Right ventricle myocardium superior (tissue), 1 donor: ENCODE measurements around the gene PRUNE1. TPM values are rescaled to one million over a fixed set of nuclear protein-coding genes. Genes with fewer than 3 reads are reported as not detected.

Experiments
- ATAC-seq: fragments of 200-7000 bp; cut with Tn5 transposase; one replicate; pipeline ENCODE4 v1.9.1; 2020; ENCODE audit warnings: mild to moderate bottlenecking; ENCODE audit not compliant: poor library complexity
- DNase-seq: peaks from one replicate; pipeline ENCODE4 v3.0.0-alpha.2; 2020
- intact Hi-C: fragments of 100-400 bp; cut with DNase I; formaldehyde crosslinking; loops from one replicate; pipeline ENCODE4 v1.11.2; 2022
- long read RNA-seq: library from polyadenylated mRNA; unstranded; transcript quantifications from one replicate; pipeline ENCODE4 v2.0.0, GENCODE V29; 2021
- total RNA-seq: library from RNA; stranded (reverse); fragmentation: NEBNext Ultra II Directional; extraction: Animal tissue kit (Norgen Biotek cat#: 25700); gene quantifications from one replicate; pipeline ENCODE4 v1.2.1, GENCODE V29; 2021
- donor health status: DM: no; HTN: yes; CAD: no; lungs with severe emphysema.

PRUNE1 gene, protein sequence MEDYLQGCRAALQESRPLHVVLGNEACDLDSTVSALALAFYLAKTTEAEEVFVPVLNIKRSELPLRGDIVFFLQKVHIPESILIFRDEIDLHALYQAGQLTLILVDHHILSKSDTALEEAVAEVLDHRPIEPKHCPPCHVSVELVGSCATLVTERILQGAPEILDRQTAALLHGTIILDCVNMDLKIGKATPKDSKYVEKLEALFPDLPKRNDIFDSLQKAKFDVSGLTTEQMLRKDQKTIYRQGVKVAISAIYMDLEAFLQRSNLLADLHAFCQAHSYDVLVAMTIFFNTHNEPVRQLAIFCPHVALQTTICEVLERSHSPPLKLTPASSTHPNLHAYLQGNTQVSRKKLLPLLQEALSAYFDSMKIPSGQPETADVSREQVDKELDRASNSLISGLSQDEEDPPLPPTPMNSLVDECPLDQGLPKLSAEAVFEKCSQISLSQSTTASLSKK
- 41.3 TPM for total RNA-seq
- long read RNA-seq, transcript PRUNE1-201 (8 exons, 2,997 nt), result major isoform, 59 of 89 reads
- long read RNA-seq, partial matches to known transcripts, result 10 of 89 reads
- long read RNA-seq, other reads (novel, unspliced or antisense), result 16 of 89 reads

DNA sequence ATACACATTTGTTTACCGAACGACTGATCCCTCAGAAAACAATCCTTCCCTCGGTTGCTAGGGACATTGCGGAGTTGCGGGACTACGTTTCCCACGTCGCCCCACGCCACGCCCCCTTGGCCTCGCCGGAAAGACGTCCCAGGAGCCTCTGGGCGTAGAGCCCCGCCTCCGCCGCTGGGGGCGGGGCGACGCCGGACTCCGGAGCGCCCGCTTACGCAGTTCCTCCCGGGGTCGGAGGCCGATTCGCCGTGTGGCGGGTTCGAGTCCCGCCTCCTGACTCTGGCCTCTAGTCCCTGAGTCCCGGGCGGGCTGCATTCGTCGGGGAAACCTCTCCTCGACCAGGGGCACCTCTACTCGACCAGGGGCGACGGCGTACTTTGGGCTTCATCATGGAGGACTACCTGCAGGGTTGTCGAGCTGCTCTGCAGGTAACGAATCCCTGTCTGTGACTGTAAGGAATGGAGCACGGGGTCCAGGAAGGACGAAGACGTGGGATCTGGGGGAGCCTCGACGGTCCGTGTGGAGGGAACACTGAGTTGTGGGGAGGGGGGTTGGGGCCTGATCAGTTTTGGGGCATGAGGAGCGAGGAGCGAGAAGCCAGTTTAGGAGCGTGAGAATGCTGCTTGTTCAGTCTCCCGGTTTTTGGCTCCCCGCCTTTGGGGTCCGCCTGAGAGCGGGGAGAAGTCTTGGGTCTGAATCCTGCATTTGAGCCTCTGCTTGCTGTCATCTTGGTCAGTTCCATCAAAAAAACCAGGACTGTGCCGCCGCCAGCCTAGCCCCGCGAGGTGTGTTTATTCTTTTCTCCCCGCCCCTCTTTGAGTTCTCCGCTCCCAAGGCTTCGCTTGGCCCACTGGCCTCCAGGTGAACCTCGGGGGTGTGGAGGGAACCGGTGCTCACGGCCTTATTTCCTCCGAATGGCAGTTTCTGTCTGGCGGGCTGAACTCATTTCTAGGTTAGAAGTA, at the start of gene PRUNE1:
PRUNE1 (plus strand) TSS at position 206 of the 962 bp plus-strand sequence; CDS start at position 390, 184 bp downstream.
- DNase-seq (peak; percentile 98), ATAC-seq (peak; percentile 92)
- intact Hi-C loops, result no loop called here

DNA sequence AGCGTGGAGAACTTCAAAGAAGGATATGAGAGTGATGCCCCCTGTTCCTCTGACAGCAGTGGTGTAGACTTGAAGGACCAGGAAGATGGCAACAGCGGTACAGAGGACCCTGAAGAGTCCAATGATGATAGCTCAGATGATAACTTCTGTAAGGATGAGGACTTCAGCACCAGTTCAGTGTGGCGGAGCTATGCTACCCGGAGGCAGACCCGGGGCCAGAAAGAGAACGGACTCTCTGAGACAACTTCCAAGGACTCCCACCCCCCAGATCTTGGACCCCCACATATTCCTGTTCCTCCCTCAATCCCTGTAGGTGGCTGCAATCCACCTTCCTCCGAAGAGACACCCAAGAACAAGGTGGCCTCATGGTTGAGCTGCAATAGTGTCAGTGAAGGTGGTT, 47.6 kb upstream of the PRUNE1 start:
- DNase-seq (no peak), ATAC-seq (no peak)
- intact Hi-C loops, result no loop called here

DNA sequence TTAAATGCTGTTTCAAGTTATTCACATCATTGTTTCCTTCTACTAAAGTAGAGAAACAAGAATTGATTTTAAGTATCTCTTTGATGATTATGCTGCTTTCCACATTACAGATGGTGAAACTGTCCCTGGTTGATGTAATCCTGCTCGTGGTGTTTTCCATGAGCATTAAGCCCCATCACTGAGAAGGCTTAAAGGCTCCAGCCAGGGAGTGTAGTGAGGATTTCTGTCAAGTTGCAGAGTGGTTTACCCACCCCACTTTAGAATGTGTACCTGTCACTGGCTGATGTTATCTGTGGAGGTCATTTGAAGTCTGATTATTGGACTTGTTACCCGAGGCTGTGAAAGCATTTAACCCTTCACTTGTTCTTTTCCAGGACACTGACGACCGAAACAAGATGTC, 46.5 kb upstream of the PRUNE1 start:
- no peak for ATAC-seq
- intact Hi-C loops, result no loop called here
- no peak for DNase-seq

DNA sequence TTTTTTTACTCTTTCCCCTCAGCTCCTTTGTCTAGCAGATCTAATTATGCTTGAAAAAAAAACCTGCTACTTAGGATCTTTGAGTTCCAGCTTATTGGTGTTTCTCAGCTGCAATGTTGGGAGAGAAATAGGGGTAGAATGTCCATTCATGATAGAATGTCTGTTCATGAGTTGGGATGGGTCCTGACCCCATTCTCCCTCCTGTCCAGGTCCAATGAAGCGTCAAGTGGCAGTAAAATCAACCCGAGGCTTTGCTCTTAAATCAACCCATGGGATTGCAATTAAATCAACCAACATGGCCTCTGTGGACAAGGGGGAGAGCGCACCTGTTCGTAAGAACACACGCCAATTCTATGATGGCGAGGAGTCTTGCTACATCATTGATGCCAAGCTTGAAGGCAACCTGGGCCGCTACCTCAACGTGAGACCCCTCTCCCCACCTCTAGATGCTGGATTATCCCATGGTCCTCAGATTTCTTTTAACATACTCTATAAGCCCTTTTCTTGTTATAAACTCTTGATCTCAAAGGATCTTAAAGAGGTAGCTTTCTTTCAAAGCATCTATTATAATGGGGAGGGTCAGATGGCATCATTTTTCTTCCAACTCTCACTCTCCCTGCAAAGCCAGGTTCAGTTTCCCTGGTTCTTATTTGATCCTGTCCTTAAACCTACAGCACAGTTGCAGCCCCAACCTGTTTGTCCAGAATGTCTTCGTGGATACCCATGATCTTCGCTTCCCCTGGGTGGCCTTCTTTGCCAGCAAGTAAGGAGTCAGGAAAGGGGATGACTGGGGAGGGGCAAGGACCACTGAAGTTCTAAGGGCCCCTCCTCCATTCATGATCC, 44.7 kb upstream of the PRUNE1 start:
- DNase-seq (no peak), ATAC-seq (no peak)
- intact Hi-C loops, result no loop called here

DNA sequence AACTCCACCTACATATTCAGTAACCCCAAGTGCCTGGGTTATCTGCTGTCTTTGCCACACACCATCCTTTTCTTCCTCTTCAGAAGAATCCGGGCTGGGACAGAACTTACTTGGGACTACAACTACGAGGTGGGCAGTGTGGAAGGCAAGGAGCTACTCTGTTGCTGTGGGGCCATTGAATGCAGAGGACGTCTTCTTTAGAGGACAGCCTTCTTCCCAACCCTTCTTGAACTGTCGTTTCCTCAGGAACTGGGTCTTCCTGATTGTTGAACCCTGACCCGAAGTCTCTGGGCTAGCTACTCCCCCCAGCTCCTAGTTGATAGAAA, 44.1 kb upstream of the PRUNE1 start:
- no peak for DNase-seq
- intact Hi-C loops, result no loop called here
- peak; percentile 6 for ATAC-seq

DNA sequence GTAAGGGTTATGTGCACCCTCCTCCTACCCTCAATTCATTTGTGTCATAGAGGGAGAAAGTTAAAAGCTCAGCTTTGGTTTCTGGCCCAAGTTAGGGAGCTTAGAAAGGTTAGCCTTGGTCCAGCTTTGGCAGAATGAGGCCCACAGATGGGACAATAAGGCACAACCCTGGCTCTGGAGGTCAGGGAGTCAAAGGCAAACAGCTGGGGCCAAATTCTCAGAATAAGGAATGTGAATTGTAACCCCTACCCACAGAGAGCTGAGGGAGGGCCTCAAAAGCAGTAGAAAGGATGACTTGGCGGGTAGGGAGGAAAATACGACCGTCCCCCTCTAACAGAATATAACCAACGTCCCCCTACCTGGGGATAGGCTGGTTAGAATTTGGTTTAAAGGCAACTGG, 42.6 kb upstream of the PRUNE1 start:
- intact Hi-C loops, result no loop called here
- ATAC-seq, result no peak
- DNase-seq, result no peak

DNA sequence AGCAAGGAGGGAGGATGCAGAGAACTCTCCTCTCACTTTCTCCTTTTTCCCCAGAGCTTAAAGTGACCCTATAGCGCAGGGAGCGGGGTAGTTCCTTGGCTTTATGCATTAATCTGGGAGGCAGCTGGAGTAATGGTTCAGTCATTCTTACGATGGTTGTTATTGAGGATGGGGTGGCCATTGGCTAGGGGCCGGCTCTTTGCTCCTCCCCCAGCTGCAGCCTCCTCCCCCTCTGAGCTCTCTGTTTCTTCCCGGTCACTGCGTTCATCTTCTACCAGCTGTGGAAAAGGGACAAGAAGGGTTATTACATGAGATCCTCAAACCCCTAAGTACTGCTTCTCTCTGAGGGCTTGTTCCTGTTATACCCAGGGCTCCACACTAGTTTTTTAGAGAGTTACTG, 42.2 kb upstream of the PRUNE1 start:
- ATAC-seq (no peak), DNase-seq (no peak)
- intact Hi-C loops, result no loop called here

DNA sequence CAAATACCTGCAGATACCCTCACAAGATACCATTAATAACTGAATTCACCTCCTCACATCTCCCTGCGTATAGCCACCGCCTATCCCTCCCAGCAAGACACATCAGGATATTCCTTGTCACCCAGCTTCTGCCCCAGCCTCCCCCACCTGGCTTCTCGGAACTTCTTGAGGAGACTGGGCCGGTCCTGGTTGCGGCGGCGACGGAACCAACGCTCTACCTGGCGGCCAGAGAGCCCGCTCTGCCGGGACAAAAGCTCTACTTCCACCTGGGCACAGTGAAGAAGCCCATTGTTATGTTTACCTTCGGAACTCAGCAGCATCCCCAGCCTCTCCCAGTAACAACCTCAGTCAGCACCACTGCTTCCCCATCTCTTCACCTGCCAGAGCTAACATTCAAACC, 40.3 kb upstream of the PRUNE1 start:
- ATAC-seq (no peak), DNase-seq (no peak)
- intact Hi-C loops, result no loop called here

DNA sequence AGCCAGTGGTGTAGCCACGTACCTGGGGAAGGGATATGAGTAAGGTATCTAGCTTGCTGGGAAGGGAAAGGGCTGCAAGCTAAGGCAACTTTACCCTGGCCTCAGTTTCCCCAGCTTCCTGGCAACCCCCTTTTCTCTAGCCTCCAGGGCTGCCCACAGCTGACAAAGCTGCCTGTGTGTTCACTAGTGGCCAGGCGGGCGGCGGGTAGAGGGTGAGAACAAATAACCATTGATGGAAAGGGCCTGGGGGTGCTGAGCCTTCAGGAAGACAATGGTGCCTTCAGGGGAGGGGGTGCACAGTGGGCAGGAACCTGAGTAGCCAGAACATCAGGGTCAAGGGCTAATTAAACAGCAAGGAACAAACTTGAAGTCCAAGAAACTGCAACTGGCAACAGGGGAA, 39.8 kb upstream of the PRUNE1 start:
- ATAC-seq (no peak), DNase-seq (no peak)
- intact Hi-C loops, result no loop called here

DNA sequence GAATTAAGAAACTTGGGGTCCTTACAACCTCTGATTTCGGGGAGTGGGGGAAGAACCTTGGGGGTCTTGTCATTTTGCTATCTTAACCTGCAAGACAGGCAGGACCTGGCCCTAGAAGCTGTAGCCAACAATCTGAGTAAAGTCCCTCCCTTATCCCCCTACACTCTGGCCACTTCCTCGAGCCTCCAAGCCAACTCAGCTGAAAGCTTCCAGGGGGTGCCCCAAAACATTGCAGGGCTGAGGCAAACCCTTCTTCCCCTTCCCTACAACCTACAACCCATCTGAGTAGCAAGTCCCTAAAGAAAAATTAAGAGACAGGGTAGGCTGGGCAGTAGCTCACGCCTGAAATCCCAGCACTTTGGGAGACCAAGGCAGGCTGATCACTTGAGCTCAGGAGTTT, 38.6 kb upstream of the PRUNE1 start:
- no peak for DNase-seq
- no peak for ATAC-seq
- intact Hi-C loops, result no loop called here

DNA sequence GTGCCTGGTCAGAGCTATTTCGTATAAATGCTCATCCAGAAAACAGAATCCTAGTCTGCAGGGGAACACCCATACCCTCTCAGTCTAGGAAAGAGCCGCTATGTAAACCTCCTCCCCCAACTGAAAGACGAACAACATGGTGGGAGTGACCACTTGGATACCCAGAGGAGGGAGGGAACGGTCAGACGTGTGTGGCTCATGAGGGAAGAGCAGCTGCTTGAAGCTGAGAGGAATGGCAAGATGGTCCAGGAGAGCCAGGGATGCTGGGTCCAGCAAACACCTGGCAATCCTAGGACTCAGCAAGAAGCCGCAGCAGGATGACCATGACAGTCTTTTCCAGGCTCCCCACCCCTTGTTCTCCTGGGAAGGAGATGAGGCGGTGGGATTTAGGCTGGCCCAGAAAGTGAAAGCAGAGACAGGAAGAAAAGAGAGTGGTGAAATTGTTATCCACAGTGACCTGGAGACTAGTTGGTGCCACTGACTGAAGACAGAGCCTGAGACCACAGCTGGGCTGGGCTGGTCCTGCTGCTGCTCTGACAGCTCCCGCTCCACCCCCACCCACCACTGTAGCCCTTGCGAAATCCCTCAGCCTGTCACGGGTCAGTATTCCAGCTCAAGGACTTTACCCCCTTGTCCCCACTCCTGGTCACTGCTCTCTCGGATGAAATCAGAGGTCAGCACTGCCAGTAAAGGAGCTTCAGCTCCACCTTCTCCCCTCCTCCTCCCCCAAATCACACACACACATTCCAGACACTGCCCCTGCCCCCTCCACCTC, 37.3 kb upstream of the PRUNE1 start:
- intact Hi-C loops, result no loop called here
- peak; percentile 89 for DNase-seq
- ATAC-seq, result peak; percentile 80

DNA sequence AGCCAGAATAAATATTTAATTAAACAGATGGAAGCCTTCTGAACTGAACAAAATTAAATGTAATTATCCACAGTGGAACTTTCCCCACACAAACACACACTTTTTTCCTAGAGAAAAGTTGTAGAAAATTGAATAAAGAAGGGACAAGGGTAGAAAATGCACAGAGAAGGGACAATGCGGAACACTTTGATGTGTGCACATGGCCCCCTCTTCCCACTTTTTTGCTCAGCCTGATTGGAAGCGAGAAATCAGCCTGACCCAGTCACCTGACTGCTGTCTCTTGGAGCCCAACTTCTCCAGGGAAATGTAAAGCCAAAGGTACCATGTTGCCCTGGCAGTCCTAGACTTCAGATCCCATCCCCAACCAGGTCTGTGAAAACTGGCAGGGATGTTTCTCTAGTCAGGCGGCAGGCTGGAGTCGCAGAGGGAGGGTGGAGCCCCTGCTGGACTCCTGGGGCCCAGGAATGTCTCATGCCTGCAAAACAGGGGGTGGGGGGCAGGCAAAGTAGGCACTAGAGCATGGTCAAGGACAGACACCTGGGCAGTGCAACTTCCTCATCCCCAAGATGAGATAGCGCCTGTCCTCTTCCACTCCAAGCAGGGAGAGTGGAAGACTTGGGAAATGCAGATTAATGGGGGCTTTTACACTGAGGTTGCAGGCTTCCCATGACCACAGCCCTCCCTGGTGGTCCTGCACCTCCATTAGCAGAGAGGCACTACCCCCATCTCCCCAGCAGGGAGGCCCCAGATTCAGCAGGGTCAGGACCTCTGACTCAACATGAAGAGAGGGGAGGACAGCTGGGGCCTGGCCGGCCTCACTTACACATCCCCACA, 36.4 kb upstream of the PRUNE1 start:
- DNase-seq (no peak), ATAC-seq (peak; percentile 2)
- intact Hi-C loops, result no loop called here

DNA sequence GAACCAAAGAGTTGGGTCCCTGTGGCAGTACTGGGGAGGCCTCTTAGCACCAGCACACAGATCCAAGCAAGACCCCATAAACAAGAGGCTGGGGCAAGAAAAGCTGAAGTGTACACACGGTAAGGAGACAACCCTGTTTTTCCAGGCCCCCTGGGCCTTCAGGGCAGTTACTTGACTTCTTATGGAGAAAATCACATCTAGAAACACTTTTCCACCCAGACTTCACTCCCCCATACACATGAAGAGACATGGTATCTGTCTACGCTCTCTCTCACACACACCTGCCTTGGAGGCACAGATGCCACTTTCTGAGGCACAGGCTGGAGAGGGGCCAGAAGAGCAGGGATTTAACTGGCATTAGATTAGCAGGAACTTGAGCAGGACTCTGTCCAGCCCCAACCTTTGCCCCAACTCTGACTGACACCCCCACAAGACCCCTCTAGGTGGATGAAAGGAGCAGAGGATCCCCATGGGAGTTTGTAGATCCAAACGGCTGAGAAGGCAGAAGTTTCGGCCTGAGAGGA, 35.8 kb upstream of the PRUNE1 start:
- intact Hi-C loops, result no loop called here
- ATAC-seq (no peak), DNase-seq (no peak)

DNA sequence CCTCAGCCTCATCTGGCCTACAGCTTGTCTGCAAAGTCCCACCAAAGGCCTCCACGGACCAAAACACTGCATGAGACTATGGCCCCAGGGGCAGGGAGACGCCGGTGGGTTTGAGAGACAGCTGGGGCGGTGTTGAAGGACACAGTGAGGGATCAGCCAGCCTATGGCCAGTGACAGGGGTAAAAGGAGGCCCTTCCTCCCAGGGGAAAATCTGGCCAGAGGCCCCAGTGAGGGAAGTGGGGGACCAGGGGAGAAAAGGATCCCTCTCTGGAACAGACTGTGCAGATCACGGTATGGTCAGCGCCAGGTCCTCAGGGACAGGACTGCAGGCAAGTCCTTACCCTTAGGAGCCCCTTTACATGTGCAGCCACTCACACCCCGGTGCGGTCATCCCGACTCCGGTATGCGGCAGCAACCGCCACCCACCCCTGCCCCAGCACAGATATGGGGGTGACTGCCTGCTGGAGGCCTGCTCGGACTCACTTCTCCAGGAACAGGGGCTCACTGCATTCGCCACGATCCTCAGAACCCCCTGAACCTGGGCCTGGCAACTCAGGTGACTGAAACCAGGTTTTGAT, 34.9 kb upstream of the PRUNE1 start:
- no peak for ATAC-seq
- intact Hi-C loops, result no loop called here
- no peak for DNase-seq

DNA sequence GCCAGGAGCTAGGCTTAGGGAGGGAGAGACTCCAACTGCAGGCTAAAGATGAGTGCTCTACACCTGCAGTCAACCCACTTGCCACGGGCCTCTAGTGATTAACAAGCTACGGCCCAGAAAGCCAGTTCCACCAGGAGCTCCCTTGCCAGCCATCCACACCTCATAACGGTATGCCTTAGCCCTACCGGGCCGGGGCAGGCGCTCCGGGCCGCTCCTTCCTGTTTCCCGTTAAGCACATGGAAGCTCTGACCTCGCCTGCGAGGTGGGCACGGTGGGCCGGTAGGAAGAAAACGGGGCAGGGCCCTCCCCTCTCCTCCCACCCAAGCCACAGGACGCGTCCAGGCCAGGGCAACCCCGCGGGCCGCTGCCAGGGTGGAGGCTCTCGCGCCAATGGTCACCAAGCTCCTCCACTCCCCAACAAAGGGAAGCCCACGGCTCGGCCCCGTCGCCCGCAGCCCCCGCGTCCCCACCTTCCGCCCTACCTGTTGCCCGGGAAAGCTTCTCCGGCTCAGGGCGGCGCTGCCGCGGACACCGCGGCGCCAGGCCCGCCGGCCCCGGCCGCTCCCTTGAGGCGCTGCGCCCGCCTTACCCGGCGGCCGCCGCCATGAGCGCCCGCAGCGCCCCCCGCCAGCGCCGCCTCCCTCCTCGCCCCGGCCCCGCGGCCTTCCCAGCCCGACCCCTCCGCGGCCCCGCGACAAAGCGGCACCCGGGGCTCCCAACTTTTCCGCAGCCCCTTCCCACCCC, 34.2 kb upstream of the PRUNE1 start:
- intact Hi-C loops, result no loop called here
- ATAC-seq (peak; percentile 8), DNase-seq (peak; percentile 62)
